Panc1 (cell line): ENCODE measurements around the gene CBLN1. TPM values are rescaled to one million over a fixed set of nuclear protein-coding genes. Genes with fewer than 3 reads are reported as not detected.

Source experiments
- ATAC-seq: fragments of 200-7000 bp; cut with Tn5 transposase; 2 replicates; pipeline ENCODE4 v1.9.1; 2020; ENCODE audit warnings: mild to moderate bottlenecking, moderate library complexity
- BruUV-seq: library from RNA; stranded (reverse); fragments of 400-500 nt; replicated peaks from 2 replicates; lab custom pipeline; 2021; lab: Mats Ljungman, UMichigan
- CTCF ChIA-PET: fragments of 300-600 bp; sonication (Branson Sonifier 250); formaldehyde crosslinking; loops from one replicate; lab custom pipeline; 2022; ENCODE audit warnings: antibody characterized with exemption; lab: Charles Lee
- POLR2A ChIA-PET: fragments of 300-600 bp; sonication (Branson Sonifier 250); formaldehyde crosslinking; loops from one replicate; lab custom pipeline; 2022; ENCODE audit warnings: antibody characterized with exemption; lab: Charles Lee
- DNase-seq: peaks from one replicate; pipeline ENCODE4 v3.0.0-alpha.2; 2010; ENCODE audit warnings: low read depth, low spot score
- H3K27ac ChIP-seq: 2 replicates; pipeline ENCODE4 v1.5.1; 2011; ENCODE audit warnings: mild to moderate bottlenecking, low read length, inconsistent platforms
- H3K27me3 ChIP-seq: fragments of 200-500 bp; sonication (Bioruptor generic); 2 replicates; pipeline ENCODE4 v1.6.0; 2014; ENCODE audit warnings: low read length, inconsistent platforms; ENCODE audit not compliant: control insufficient read depth, insufficient read depth
- H3K36me3 ChIP-seq: fragments of 200-500 bp; sonication (Bioruptor generic); 2 replicates; pipeline ENCODE4 v1.5.1; 2014; ENCODE audit warnings: inconsistent platforms, mild to moderate bottlenecking, low read length, moderate library complexity; ENCODE audit not compliant: control insufficient read depth, insufficient read depth
- H3K4me1 ChIP-seq: 2 replicates; pipeline ENCODE4 v1.5.1; 2011; ENCODE audit warnings: inconsistent platforms, mild to moderate bottlenecking, low read length, moderate library complexity; ENCODE audit not compliant: control insufficient read depth, insufficient read depth
- H3K4me3 ChIP-seq, 2 experiments: 2 replicates each; pipeline ENCODE4 v1.5.1; 2011 to 2012; ENCODE audit warnings: low read depth in 2 of 2, low read length in 2 of 2, mild to moderate bottlenecking in 2 of 2, inconsistent platforms in 1 of 2, moderate library complexity in 1 of 2
- H3K9me3 ChIP-seq: fragments of 200-500 bp; sonication (Bioruptor generic); 2 replicates; pipeline ENCODE4 v1.5.1; 2014; ENCODE audit warnings: low read depth, mild to moderate bottlenecking, inconsistent platforms, low read length, moderate library complexity; ENCODE audit not compliant: control insufficient read depth, insufficient read depth
- CTCF ChIP-seq: fragments of 450-650 bp; IDR thresholded peaks from 2 replicates; pipeline ENCODE4 v1.5.1; 2017; ENCODE audit warnings: mild to moderate bottlenecking
- POLR2AphosphoS5 ChIP-seq: IDR thresholded peaks from 2 replicates; pipeline ENCODE4 v1.6.1; 2012; ENCODE audit warnings: mild to moderate bottlenecking, low read depth, low read length, moderate library complexity
- REST ChIP-seq, 2 experiments: IDR thresholded peaks; 2 replicates each; pipeline ENCODE4 v1.6.1; 2011 to 2012; ENCODE audit warnings: low read depth in 2 of 2, control low read depth in 1 of 2, low read length in 1 of 2, mild to moderate bottlenecking in 1 of 2, moderate library complexity in 1 of 2; ENCODE audit not compliant: insufficient read depth in 1 of 2
- SIN3A ChIP-seq: IDR thresholded peaks from 2 replicates; pipeline ENCODE4 v1.6.1; 2012; ENCODE audit warnings: low read depth, mild to moderate bottlenecking, low read length, moderate library complexity, borderline replicate concordance; ENCODE audit not compliant: insufficient read depth
- TCF7L2 ChIP-seq: IDR thresholded peaks from 2 replicates; pipeline ENCODE4 v1.6.1; 2011; ENCODE audit warnings: mild to moderate bottlenecking, low read depth, low read length, inconsistent platforms
- in situ Hi-C: cut with HindIII; loops from 2 replicates; pipeline ENCODE4 v1.10.0; 2016; ENCODE audit warnings: low sequenced_read_pairs, low pct_unique_long_range_greater_than_20kb
- intact Hi-C: fragments of 100-400 bp; cut with micrococcal nuclease; formaldehyde crosslinking; loops from one replicate; pipeline ENCODE4 v1.10.0; 2022; ENCODE audit not compliant: unreplicated experiment
- total RNA-seq: library from RNA; stranded (reverse); gene quantifications from one replicate; pipeline ENCODE4 v1.2.1, GENCODE V29; 2021; ENCODE audit not compliant: unreplicated experiment

The CBLN1 gene
- total RNA-seq, 1 experiment from 2014 or later = not detected

GRCh38 chr16:49277766-49278566 lies 3.7 kb downstream of the CBLN1 start:
- intact Hi-C loops = no loop called here
- Histone ChIP-seq H3K36me3 (no peaks in the 10 kb centered on the region), H3K4me1 (no peaks in the 10 kb centered on the region), H3K27me3 (no peaks in the 10 kb centered on the region; the same call in 1 of the 2 replicates), H3K9me3 (no peaks in the 10 kb centered on the region), H3K4me3 (no peak overlapping the region), H3K27ac (no peak overlapping the region)
- in situ Hi-C loops = no loop called here
- ChIA-PET CTCF (no interaction called here), POLR2A (no interaction called here)
- BruUV-seq = no TSS peak
- DNase-seq (no peak), ATAC-seq (no peak)
- TF ChIP-seq TCF7L2 = no peak
- no peak for TF ChIP-seq REST (IDR thresholded peaks at IDR 0.05; ENCODE audit: insufficient read depth in 1 of 2, low read depth in 2 of 2, low read length in 1 of 2)
- TF ChIP-seq POLR2AphosphoS5 = no peak
- TF ChIP-seq SIN3A = no peak
- TF ChIP-seq CTCF = no peak

GRCh38 chr16:49277386-49277742 lies 4.3 kb downstream of the CBLN1 start:
- intact Hi-C loops (no loop called here), in situ Hi-C loops (no loop called here)
- H3K27me3 ChIP-seq = no peaks in the 10 kb centered on the region
- CTCF ChIA-PET = no interaction called here
- no peak for DNase-seq
- no peaks in the 10 kb centered on the region for H3K36me3 ChIP-seq
- no peaks in the 10 kb centered on the region for H3K9me3 ChIP-seq
- H3K27ac ChIP-seq = no peak overlapping the region
- ATAC-seq = no peak
- no peak for TF ChIP-seq TCF7L2
- no peak for TF ChIP-seq REST (IDR thresholded peaks at IDR 0.05; ENCODE audit: insufficient read depth in 1 of 2, low read depth in 2 of 2, low read length in 1 of 2)
- TF ChIP-seq POLR2AphosphoS5 = no peak
- TF ChIP-seq CTCF = no peak
- no peak for TF ChIP-seq SIN3A
- POLR2A ChIA-PET = no interaction called here
- BruUV-seq = no TSS peak
- no peaks in the 10 kb centered on the region for H3K4me1 ChIP-seq
- H3K4me3 ChIP-seq = no peak overlapping the region
